Measurements from ENCODE around the gene FAM219A. TPM values are rescaled to one million over a fixed set of nuclear protein-coding genes. Genes with fewer than 3 reads are reported as not detected.
"Not testable (repeated sequence)": the region's sequence is repeated elsewhere in the genome, so short reads cannot be mapped to it uniquely, and the experiment has no call there.

FAM219A gene
- total RNA-seq, 4 donors from 2014 or later, result 2.3 to 33.0 (median 14.9) TPM

DNA sequence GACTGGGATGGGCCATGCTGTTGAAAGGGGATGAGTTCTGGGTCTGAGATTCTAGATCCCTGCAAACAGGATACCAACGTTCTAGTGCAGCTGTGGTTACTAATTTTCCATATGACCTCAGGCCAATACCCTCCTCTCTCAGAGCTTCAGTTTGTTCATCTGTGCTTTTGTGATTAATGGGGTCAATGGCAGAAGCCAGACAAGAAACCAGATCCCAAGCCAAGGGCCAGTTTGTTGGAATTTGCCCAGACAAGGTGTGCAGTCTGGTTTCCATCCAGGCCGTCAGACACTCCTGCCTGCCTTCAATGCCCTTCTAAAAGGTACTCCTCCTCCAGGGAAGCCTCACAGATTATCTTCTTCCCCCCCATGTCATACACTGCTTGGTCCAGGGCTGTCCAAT is 93.1 kb downstream of the FAM219A start:
- H3K36me3 ChIP-seq, result no peaks in the 10 kb centered on the region
- no peaks in the 10 kb centered on the region for H3K27me3 ChIP-seq
- H3K4me1 ChIP-seq, result no peaks in the 10 kb centered on the region
- intact Hi-C loops (cut with DNase I; ENCODE audit: low total_unique reads), result no loop called here
- DNase-seq, result no peak
- no peak overlapping the region for H3K4me3 ChIP-seq
- H3K9me3 ChIP-seq, result no peaks in the 10 kb centered on the region
- H3K27ac ChIP-seq, result no peak overlapping the region
- TF ChIP-seq, protein P1, sequence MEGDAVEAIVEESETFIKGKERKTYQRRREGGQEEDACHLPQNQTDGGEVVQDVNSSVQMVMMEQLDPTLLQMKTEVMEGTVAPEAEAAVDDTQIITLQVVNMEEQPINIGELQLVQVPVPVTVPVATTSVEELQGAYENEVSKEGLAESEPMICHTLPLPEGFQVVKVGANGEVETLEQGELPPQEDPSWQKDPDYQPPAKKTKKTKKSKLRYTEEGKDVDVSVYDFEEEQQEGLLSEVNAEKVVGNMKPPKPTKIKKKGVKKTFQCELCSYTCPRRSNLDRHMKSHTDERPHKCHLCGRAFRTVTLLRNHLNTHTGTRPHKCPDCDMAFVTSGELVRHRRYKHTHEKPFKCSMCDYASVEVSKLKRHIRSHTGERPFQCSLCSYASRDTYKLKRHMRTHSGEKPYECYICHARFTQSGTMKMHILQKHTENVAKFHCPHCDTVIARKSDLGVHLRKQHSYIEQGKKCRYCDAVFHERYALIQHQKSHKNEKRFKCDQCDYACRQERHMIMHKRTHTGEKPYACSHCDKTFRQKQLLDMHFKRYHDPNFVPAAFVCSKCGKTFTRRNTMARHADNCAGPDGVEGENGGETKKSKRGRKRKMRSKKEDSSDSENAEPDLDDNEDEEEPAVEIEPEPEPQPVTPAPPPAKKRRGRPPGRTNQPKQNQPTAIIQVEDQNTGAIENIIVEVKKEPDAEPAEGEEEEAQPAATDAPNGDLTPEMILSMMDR (IDR thresholded peaks at IDR 0.05), result no peak
- no peak for TF ChIP-seq POLR2A (IDR thresholded peaks at IDR 0.05)

DNA sequence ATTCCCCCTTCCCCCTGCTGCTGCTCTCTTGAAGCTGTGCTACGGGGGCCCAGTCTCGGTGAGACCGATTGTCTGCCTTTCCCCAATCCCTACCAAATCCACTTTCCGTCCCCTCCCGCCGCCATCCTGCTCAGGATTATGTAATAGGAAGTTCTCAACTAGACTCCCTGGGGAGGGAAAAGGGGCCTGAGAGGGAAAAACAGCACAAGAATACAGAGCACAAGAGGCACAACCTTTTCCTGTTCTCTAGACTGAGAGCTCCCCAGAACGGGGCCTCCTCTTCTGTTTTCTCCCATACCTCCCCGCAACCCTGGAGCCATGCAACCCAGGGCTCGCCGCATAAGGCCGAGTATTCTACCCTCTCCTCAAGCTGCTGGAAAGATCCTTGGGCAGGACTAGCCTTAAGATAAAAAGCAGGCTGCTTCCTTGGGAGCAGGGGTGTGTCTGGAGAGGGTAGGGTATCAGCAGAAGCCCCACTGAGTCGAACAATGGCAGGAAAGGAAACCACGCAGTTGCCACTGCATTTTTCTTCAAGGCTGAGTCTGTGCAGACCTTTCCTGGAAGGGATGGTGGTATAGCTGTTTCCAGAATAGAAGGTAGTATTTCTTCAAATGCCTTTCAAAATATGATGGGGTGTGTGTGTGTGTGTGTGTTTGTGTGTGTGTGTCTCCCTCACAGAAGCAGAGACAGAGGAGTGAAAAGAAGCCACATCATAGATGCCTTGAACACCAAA is 94.6 kb downstream of the FAM219A start:
- no peak overlapping the region for H3K4me3 ChIP-seq
- H3K9me3 ChIP-seq, result no peaks in the 10 kb centered on the region
- H3K4me1 ChIP-seq, result no peaks in the 10 kb centered on the region
- H3K27ac ChIP-seq, result peak overlapping the region; percentile 11 to 21
- no peaks in the 10 kb centered on the region for H3K36me3 ChIP-seq
- TF ChIP-seq, protein P1 (IDR thresholded peaks at IDR 0.05), result no peak
- no peak for TF ChIP-seq POLR2A (IDR thresholded peaks at IDR 0.05)
- intact Hi-C loops (cut with DNase I; ENCODE audit: low total_unique reads), result no loop called here
- no peaks in the 10 kb centered on the region for H3K27me3 ChIP-seq
- DNase-seq, result no peak

DNA sequence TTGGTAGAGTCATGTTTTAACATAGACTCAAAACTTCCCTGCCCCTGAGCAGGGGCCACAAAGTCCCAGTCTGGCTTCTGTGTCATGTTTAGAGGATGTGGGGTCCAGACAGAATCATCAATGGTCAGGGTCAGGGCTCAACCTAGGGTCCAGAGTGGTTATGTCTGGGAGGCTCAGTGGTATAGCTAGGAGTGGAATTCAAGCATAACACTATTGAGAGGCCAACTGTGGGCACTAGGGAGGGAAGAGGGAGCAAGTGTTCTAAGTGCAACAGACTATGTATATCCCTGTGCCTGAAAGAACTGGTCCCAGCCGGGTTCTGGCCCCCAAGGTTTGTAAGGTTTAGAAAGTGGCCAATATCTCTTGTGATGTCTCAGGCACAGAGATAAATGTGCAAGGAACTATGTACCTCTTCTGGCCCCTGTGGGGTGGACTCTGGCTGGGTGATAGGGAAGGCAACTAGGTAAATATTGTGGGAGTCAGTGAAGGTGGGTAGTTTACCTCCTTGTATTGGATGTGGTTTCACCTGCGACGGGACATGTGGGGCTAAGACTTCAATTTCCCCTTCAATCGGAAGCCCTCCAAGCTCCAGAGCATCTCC is 95.7 kb downstream of the FAM219A start:
- H3K4me1 ChIP-seq, result no peaks in the 10 kb centered on the region
- H3K36me3 ChIP-seq, result no peaks in the 10 kb centered on the region
- DNase-seq, result no peak
- no peak overlapping the region for H3K27ac ChIP-seq
- no peaks in the 10 kb centered on the region for H3K9me3 ChIP-seq
- intact Hi-C loops (cut with DNase I; ENCODE audit: low total_unique reads), result no loop called here
- no peak for TF ChIP-seq POLR2A (IDR thresholded peaks at IDR 0.05)
- TF ChIP-seq, protein P1 (IDR thresholded peaks at IDR 0.05), result no peak
- no peaks in the 10 kb centered on the region for H3K27me3 ChIP-seq
- no peak overlapping the region for H3K4me3 ChIP-seq

DNA sequence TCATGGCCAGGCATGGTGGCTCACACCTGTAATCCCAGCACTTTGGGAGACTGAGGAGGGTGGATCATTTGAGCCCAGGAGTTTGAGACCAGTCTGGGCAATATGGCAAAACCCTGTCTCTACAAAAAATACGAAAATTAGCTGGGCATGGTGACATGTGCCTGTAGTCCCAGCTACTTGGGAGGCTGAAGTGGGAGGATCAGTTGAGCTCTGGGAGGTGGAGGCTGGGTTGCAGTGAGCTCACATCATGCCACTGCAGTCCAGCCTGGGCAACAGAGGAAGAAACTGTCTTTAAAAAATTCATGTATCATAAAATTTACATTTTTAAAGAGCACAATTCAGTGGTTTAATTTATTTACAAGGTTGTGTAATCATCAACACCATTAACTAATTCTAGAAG is 105.4 kb downstream of the FAM219A start:
- H3K4me3 ChIP-seq; H3K9me3 ChIP-seq; DNase-seq; intact Hi-C loops (cut with DNase I; ENCODE audit: low total_unique reads); H3K36me3 ChIP-seq; H3K27ac ChIP-seq; H3K27me3 ChIP-seq; H3K4me1 ChIP-seq: not testable (repeated sequence)

DNA sequence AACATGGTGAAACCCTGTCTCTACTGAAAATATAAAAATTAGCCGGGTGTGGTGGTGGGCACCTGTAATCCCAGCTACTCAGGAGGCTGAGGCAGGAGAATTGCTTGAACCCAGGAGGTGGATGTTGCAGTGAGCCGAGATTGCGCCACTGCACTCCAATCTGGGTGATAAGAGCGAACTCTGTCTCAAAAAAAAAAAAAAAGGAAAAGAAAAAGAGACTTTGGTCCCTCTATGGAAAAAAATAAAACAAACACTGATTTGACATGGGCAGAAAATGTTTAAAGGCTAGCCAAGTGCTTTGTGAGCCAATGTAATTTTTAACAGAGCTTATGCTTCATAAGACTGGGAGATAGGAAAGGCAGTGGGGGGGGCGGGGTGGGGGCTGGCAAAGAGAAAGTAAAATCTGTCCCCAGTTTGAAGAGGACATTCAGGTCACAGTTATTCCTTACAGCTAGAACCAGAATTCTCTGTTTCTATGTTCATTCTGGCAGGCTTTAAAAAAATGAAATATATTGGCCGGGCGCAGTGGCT is 106.2 kb downstream of the FAM219A start:
- H3K27me3 ChIP-seq; H3K27ac ChIP-seq; H3K36me3 ChIP-seq; H3K9me3 ChIP-seq; DNase-seq; intact Hi-C loops (cut with DNase I; ENCODE audit: low total_unique reads); H3K4me3 ChIP-seq; H3K4me1 ChIP-seq: not testable (repeated sequence)

DNA sequence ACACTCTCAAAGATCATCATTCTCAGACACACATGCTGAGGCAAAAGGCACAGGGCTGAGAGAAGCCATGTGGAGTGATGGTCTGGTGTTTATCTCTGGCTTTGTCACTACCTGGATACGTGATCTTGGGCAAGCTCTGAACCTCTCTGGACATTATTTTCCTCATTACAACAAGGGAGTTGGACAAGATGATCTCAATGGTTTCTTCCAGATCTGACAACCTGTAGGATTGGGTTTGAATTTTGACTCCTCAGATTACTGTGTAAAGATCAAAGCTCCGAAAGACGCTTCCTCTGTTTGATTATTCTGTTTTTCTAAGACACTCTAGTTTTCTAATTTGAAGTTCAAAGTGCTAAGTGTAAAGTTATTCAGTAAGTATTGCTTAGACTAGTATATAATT is 109.0 kb downstream of the FAM219A start:
- intact Hi-C loops (cut with DNase I; ENCODE audit: low total_unique reads), result no loop called here

More for the DNA sequence above, 109.0 kb downstream of the FAM219A start:
- H3K36me3 ChIP-seq, result no peaks in the 10 kb centered on the region
- H3K9me3 ChIP-seq, result no peaks in the 10 kb centered on the region
- H3K4me1 ChIP-seq, result no peaks in the 10 kb centered on the region
- H3K4me3 ChIP-seq, result no peak overlapping the region
- H3K27me3 ChIP-seq, result no peaks in the 10 kb centered on the region
- TF ChIP-seq, protein P1 (IDR thresholded peaks at IDR 0.05), result no peak
- TF ChIP-seq POLR2A (IDR thresholded peaks at IDR 0.05), result no peak
- H3K27ac ChIP-seq, result no peak overlapping the region
- DNase-seq, result no peak

Data from uterus (tissue), 4 donors.